GM23338 (cell line): ENCODE results near the gene EPHA4. TPM values are rescaled to one million over a fixed set of nuclear protein-coding genes. Genes with fewer than 3 reads are reported as not detected.

Source experiments
- ATAC-seq: fragments of 200-7000 bp; cut with Tn5 transposase; 3 replicates; pipeline ENCODE4 v1.9.1; 2020
- DNase-seq: peaks from one replicate; pipeline ENCODE4 v3.0.0-alpha.2; 2015; ENCODE audit warnings: low spot score
- H2AFZ ChIP-seq: fragments of 200-600 bp; sonication (generic); 2 replicates; pipeline ENCODE4 v1.8.0; 2016; ENCODE audit warnings: antibody characterized with exemption, mild to moderate bottlenecking, moderate library complexity
- H3F3A ChIP-seq: fragments of 200-600 bp; sonication (generic); replicated peaks from 2 replicates; pipeline ENCODE4 v1.8.0; 2017; ENCODE audit warnings: antibody characterized with exemption, mixed run types, low read depth
- H3K27ac ChIP-seq: fragments of 200-600 bp; sonication (generic); 2 replicates; pipeline ENCODE4 v1.6.1; 2016; ENCODE audit warnings: low read depth
- H3K27me3 ChIP-seq: fragments of 200-600 bp; sonication (generic); 2 replicates; pipeline ENCODE4 v1.8.0; 2016; ENCODE audit warnings: mild to moderate bottlenecking, mixed run types, moderate library complexity; ENCODE audit not compliant: insufficient read depth
- H3K36me3 ChIP-seq: fragments of 200-600 bp; sonication (generic); 2 replicates; pipeline ENCODE4 v1.8.0; 2016; ENCODE audit warnings: mild to moderate bottlenecking; ENCODE audit not compliant: insufficient read depth
- H3K4me1 ChIP-seq: fragments of 200-600 bp; sonication (generic); 2 replicates; pipeline ENCODE4 v1.8.0; 2016; ENCODE audit warnings: mild to moderate bottlenecking, moderate library complexity; ENCODE audit not compliant: insufficient read depth
- H3K4me2 ChIP-seq: fragments of 200-600 bp; sonication (generic); 2 replicates; pipeline ENCODE4 v1.7.1; 2017; ENCODE audit warnings: mixed run types
- H3K4me3 ChIP-seq: fragments of 200-600 bp; sonication (generic); 2 replicates; pipeline ENCODE4 v1.6.1; 2016; ENCODE audit warnings: mixed run types
- H3K79me2 ChIP-seq: fragments of 200-600 bp; sonication (generic); replicated peaks from 2 replicates; pipeline ENCODE4 v1.8.0; 2017; ENCODE audit warnings: mild to moderate bottlenecking; ENCODE audit not compliant: insufficient read depth
- H3K9me2 ChIP-seq: fragments of 200-600 bp; sonication (generic); 2 replicates; pipeline ENCODE4 v1.8.0; 2017; ENCODE audit not compliant: insufficient read depth
- H4K20me1 ChIP-seq: fragments of 200-600 bp; sonication (generic); replicated peaks from 2 replicates; pipeline ENCODE4 v1.8.0; 2017; ENCODE audit warnings: mild to moderate bottlenecking; ENCODE audit not compliant: insufficient read depth
- H3K27ac Mint-ChIP-seq: 2 replicates; pipeline ENCODE4 v1.8.0; 2020; ENCODE audit warnings: inconsistent platforms, mild to moderate bottlenecking, moderate library complexity, mixed read lengths
- H3K27me3 Mint-ChIP-seq: 3 replicates; pipeline ENCODE4 v1.8.0; 2022; ENCODE audit warnings: low read depth, mild to moderate bottlenecking, moderate library complexity, mixed read lengths, inconsistent platforms; ENCODE audit not compliant: insufficient read depth, poor library complexity
- H3K36me3 Mint-ChIP-seq: 3 replicates; pipeline ENCODE4 v1.8.0; 2021; ENCODE audit warnings: low read depth, mild to moderate bottlenecking, inconsistent platforms, moderate library complexity, mixed read lengths
- H3K4me1 Mint-ChIP-seq: 3 replicates; pipeline ENCODE4 v1.8.0; 2020; ENCODE audit warnings: mild to moderate bottlenecking, inconsistent platforms, mixed read lengths
- H3K4me3 Mint-ChIP-seq: 3 replicates; pipeline ENCODE4 v1.8.0; 2021; ENCODE audit warnings: moderate library complexity, mild to moderate bottlenecking, inconsistent platforms, mixed read lengths
- H3K9me3 Mint-ChIP-seq: 3 replicates; pipeline ENCODE4 v1.8.0; 2020; ENCODE audit warnings: moderate library complexity, mild to moderate bottlenecking, inconsistent platforms, mixed read lengths
- CTCF ChIP-seq, 2 experiments: fragments of 200-600 bp in 1 of 2; sonication (generic) in 1 of 2; conservative IDR thresholded peaks; 2 replicates each; pipeline versions ENCODE4 v1.5.1 to v1.6.1; 2016 to 2017; ENCODE audit warnings: antibody characterized with exemption in 2 of 2, low read depth in 2 of 2, mild to moderate bottlenecking in 2 of 2, moderate library complexity in 1 of 2
- EZH2 ChIP-seq: fragments of 200-600 bp; sonication (generic); IDR thresholded peaks from one replicate; pipeline ENCODE4 v1.8.0; 2017; ENCODE audit warnings: antibody characterized with exemption, mild to moderate bottlenecking, low read depth; ENCODE audit not compliant: unreplicated experiment
- EZH2phosphoT487 ChIP-seq: fragments of 200-600 bp; sonication (generic); IDR thresholded peaks from one replicate; pipeline ENCODE4 v1.8.1; 2018; ENCODE audit warnings: antibody characterized with exemption; ENCODE audit not compliant: unreplicated experiment
- JUNB ChIP-seq: IDR thresholded peaks from one replicate; pipeline ENCODE4 v1.6.1; 2016; ENCODE audit warnings: antibody characterized with exemption; ENCODE audit not compliant: unreplicated experiment
- NANOG ChIP-seq: IDR thresholded peaks from 2 replicates; pipeline ENCODE4 v1.6.1; 2016; ENCODE audit warnings: antibody characterized with exemption, borderline replicate concordance
- POLR2AphosphoS5 ChIP-seq: IDR thresholded peaks from 2 replicates; pipeline ENCODE4 v1.6.1; 2016; ENCODE audit warnings: antibody characterized with exemption, low read depth
- REST ChIP-seq: IDR thresholded peaks from one replicate; pipeline ENCODE4 v1.6.1; 2018; ENCODE audit warnings: antibody characterized with exemption; ENCODE audit not compliant: unreplicated experiment
- ZNF114 ChIP-seq: fragments of 250-450 bp; sonication (Bioruptor Pico); IDR thresholded peaks from 2 replicates; pipeline ENCODE4 v1.5.0; 2020; ENCODE audit warnings: mild to moderate bottlenecking, moderate library complexity
- polyA plus RNA-seq: library from polyadenylated mRNA; unstranded; fragments of >200 nt; fragmentation: Nextera tagmentation; extraction: Ambion mirVana; gene quantifications from 2 replicates; pipeline ENCODE4 v1.2.1, GENCODE V29; 2016
- total RNA-seq: library from RNA; depleted of rRNA; stranded (reverse); fragments of >200 nt; shearing (Covaris generic); gene quantifications from 2 replicates; pipeline ENCODE4 v1.2.3, GENCODE V29; 2014
- TF ChIP-seq, protein P1 (sequence below): IDR thresholded peaks from 2 replicates; pipeline ENCODE4 v1.6.1; 2016; ENCODE audit warnings: antibody characterized with exemption
- TF ChIP-seq, protein P2 (sequence below): fragments of 250-450 bp; sonication (Bioruptor Pico); IDR thresholded peaks from 2 replicates; pipeline ENCODE4 v1.5.0; 2020; ENCODE audit warnings: mild to moderate bottlenecking, moderate library complexity

The EPHA4 gene
- total and polyA plus RNA-seq, 2 experiments from 2014 or later: 4.1 to 6.2 TPM

DNA sequence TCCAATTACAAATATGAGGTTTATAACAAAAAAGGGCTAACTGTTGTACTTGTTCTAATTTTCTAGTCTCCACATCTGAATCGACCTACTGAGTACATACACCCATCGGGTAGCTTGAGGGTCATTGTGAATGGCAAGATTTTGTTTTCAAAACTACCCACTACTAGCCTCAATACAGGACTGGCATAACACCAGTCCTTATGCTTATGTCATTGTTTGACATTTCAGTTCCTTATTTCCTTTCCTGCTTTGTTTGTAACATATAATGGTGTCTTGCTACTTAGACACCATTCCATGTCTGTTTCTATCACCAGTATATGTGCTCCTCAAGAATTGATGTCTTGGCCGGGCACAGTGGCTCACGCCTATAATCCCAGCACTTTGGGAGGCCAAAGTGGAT, 86.0 kb downstream of the EPHA4 start:
- no peaks in the 10 kb centered on the region for H3F3A ChIP-seq
- H4K20me1 ChIP-seq: no peaks in the 10 kb centered on the region
- Mint-ChIP-seq H3K4me1 (peaks cover 2% of the 10 kb centered on the region; the same call in 2 of the 3 replicates), H3K9me3 (no peaks in the 10 kb centered on the region), H3K27me3 (no peaks in the 10 kb centered on the region), H3K27ac (no peak overlapping the region), H3K36me3 (no peaks in the 10 kb centered on the region), H3K4me3 (no peak overlapping the region)
- no peaks in the 10 kb centered on the region for H3K4me1 ChIP-seq
- no peaks in the 10 kb centered on the region for H3K27me3 ChIP-seq
- H3K79me2 ChIP-seq: no peaks in the 10 kb centered on the region
- ATAC-seq (no peak), DNase-seq (no peak)
- H3K36me3 ChIP-seq: no peaks in the 10 kb centered on the region
- H2AFZ ChIP-seq: no peak overlapping the region
- H3K4me2 ChIP-seq: no peak overlapping the region
- TF ChIP-seq CTCF (conservative IDR thresholded peaks at IDR 0.05; ENCODE audit: low read depth in 2 of 2): no peak
- TF ChIP-seq NANOG: no peak
- TF ChIP-seq, protein P1, sequence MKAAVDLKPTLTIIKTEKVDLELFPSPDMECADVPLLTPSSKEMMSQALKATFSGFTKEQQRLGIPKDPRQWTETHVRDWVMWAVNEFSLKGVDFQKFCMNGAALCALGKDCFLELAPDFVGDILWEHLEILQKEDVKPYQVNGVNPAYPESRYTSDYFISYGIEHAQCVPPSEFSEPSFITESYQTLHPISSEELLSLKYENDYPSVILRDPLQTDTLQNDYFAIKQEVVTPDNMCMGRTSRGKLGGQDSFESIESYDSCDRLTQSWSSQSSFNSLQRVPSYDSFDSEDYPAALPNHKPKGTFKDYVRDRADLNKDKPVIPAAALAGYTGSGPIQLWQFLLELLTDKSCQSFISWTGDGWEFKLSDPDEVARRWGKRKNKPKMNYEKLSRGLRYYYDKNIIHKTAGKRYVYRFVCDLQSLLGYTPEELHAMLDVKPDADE: no peak
- no peak for TF ChIP-seq EZH2phosphoT487
- TF ChIP-seq, protein P2, sequence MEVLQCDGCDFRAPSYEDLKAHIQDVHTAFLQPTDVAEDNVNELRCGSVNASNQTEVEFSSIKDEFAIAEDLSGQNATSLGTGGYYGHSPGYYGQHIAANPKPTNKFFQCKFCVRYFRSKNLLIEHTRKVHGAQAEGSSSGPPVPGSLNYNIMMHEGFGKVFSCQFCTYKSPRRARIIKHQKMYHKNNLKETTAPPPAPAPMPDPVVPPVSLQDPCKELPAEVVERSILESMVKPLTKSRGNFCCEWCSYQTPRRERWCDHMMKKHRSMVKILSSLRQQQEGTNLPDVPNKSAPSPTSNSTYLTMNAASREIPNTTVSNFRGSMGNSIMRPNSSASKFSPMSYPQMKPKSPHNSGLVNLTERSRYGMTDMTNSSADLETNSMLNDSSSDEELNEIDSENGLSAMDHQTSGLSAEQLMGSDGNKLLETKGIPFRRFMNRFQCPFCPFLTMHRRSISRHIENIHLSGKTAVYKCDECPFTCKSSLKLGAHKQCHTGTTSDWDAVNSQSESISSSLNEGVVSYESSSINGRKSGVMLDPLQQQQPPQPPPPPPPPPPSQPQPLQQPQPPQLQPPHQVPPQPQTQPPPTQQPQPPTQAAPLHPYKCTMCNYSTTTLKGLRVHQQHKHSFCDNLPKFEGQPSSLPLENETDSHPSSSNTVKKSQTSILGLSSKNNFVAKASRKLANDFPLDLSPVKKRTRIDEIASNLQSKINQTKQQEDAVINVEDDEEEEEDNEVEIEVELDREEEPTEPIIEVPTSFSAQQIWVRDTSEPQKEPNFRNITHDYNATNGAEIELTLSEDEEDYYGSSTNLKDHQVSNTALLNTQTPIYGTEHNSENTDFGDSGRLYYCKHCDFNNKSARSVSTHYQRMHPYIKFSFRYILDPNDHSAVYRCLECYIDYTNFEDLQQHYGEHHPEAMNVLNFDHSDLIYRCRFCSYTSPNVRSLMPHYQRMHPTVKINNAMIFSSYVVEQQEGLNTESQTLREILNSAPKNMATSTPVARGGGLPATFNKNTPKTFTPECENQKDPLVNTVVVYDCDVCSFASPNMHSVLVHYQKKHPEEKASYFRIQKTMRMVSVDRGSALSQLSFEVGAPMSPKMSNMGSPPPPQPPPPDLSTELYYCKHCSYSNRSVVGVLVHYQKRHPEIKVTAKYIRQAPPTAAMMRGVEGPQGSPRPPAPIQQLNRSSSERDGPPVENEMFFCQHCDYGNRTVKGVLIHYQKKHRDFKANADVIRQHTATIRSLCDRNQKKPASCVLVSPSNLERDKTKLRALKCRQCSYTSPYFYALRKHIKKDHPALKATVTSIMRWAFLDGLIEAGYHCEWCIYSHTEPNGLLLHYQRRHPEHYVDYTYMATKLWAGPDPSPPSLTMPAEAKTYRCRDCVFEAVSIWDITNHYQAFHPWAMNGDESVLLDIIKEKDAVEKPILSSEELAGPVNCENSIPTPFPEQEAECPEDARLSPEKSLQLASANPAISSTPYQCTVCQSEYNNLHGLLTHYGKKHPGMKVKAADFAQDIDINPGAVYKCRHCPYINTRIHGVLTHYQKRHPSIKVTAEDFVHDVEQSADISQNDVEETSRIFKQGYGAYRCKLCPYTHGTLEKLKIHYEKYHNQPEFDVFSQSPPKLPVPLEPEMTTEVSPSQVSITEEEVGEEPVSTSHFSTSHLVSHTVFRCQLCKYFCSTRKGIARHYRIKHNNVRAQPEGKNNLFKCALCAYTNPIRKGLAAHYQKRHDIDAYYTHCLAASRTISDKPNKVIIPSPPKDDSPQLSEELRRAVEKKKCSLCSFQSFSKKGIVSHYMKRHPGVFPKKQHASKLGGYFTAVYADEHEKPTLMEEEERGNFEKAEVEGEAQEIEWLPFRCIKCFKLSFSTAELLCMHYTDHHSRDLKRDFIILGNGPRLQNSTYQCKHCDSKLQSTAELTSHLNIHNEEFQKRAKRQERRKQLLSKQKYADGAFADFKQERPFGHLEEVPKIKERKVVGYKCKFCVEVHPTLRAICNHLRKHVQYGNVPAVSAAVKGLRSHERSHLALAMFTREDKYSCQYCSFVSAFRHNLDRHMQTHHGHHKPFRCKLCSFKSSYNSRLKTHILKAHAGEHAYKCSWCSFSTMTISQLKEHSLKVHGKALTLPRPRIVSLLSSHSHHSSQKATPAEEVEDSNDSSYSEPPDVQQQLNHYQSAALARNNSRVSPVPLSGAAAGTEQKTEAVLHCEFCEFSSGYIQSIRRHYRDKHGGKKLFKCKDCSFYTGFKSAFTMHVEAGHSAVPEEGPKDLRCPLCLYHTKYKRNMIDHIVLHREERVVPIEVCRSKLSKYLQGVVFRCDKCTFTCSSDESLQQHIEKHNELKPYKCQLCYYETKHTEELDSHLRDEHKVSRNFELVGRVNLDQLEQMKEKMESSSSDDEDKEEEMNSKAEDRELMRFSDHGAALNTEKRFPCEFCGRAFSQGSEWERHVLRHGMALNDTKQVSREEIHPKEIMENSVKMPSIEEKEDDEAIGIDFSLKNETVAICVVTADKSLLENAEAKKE (CRISPR knock-in tag): no peak
- TF ChIP-seq JUNB: no peak
- no peak for TF ChIP-seq REST
- TF ChIP-seq POLR2AphosphoS5: no peak
- TF ChIP-seq EZH2: no peak
- no peak for TF ChIP-seq ZNF114 (CRISPR knock-in tag)
- H3K27ac ChIP-seq: no peak overlapping the region
- no peak overlapping the region for H3K4me3 ChIP-seq
- H3K9me2 ChIP-seq: no peaks in the 10 kb centered on the region
